NCI-H510A (cell line): ENCODE measurements around the gene TLCD3B.
A peak's percentile ranks its signal among the peaks of the same experiment; 100 is the strongest.
"Not testable (repeated sequence)": the region's sequence is repeated elsewhere in the genome, so short reads cannot be mapped to it uniquely, and the experiment has no call there.

ENCODE experiments used
- DNase-seq: peaks from one replicate; lab custom pipeline; 2025; lab: John Stamatoyannopoulos, UW

TLCD3B gene

DNA sequence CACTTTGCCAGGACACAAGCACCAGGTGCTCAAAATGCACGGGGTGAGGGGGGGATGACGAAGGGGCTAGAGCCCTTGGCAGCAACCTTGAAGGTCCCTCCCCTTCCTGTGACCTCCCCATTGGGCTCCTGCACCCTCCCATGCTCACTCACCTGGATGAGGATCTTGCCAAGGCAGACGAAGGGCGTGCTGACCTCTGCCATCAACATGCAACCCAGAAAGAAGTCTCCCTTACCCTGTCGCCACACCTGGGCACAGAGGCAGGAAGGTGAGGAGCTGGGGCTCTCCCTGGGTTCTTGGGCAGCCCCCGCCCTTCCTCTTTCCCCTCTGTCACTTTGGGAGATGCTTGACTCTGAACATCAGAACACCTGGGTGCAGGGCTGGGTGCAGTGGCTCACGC is 5.5 kb downstream of the TLCD3B start:
- no peak for DNase-seq

DNA sequence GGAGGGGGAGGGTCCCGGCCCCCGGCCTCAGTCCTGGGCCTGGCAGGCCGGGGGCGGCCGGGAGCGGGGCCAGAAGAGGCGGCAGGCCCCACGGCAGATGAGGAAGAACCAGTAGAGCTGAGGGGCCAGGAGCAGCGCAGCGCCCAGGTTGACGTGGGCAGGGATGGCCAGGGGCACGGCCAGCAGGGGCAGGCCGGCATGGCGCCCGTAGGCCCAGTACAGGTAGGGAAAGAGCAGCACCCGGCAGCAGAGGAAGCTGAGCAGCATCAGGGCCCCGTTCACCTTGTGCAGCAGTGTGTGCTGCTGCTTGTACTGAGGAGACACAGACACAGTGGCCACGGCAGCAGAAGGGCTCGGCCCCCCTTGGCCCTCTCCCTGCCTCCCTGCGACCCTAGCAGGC is 5.9 kb downstream of the TLCD3B start:
- DNase-seq = no peak

DNA sequence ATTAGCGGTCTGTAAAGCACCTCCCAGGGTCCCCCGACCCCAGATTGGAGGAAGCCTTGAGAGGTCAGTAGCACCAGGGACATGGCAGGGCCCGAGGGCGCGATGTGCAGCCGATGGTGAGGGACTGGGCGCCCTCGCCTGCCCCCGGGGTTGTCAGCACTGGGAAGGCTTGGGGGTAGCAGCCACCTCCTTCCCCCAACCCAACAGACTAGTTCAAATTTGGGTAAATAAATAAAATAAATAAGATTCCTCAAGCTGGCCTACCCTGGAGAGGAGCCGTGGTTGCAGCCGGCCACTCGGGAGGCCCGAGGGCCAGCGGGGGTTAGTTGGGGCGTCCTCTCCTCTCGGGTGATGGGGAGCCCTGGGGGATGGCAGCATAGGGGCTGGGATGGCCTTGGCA is 6.6 kb downstream of the TLCD3B start:
- no peak for DNase-seq

DNA sequence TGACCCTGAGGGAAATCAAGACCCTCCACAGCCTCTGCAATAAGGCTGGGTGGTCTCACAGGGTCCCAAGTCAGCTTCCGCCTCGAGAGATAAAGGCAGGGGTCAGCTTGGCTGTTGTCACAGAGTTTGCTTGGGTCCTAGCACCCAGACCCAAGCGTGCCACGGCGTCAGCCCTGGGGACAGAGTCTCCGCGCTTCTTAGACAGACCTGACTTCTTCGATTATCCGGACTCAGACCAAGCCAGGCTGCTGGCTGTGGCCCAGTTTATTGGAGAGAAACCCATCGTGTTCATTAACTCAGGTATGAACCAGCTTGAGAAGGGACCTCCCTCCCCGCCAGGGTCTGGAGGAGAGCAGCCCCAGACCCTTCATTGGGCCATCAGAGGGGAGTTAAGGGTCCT is 7.5 kb downstream of the TLCD3B start:
- no peak for DNase-seq

DNA sequence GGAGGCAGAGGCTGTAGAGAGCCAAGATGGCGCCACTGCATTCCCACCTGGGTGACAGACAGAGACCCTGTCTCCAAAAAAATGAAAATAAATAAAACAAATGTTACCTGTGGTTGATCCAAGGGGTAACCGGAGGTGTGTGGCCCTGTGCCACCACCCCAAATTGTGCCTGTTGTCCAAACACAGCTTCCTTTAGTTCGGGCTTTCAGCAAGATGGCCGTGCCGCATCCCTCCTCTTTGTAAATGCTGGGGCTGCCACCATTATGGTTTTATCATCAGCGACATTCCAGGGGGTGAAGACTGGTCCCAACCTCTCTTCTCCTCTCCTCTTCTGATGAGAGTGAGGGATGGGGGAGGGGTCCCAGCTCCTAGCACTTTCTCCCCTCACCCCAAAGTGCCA is 8.2 kb downstream of the TLCD3B start, which contains the start of gene C16orf92:
Gene C16orf92, plus strand, starts transcription at position 312 of the 400 bp plus-strand sequence. CDS start 143 bp downstream, outside the sequence.
- no peak for DNase-seq

DNA sequence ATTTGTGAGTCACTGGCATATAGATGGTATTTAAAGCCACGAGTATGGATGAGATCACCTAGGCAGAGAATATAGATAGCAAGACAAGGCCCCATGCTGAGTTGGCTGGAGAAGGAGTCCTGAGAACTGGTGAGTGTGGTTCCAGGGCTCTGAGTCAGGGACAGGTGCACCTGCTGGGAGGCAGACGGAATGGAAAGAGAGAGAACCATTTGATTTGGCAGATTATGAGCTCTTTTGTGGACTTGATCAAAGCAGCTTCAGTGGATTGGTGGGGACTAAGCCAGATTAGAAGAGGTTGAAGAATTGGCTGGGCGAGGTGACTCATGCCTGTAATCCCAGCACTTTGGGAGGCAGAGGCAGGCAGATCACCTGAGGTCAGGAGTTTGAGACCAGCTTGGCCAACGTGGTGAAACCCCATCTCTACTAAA is 12.3 kb downstream of the TLCD3B start:
- DNase-seq = no peak

DNA sequence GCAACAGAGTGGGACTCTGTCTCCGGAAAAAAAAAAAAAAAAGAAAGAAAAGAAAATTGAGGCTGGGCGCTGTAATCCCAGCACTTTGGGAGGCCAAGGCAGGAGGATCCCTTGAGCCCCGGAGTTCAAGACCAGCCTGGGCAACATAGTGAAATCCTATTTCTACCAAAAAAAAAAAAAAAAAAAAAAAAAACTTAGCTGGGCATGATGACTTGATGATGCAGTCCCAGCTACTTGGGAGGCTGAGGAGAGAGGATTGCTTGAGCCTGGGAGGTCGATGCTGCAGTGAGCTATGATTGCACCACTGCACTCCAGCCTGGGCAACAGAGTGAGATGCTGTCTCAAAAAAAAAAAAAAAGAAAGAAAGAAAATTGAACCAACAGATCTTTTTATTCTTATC is 13.1 kb downstream of the TLCD3B start:
- not testable (repeated sequence) for DNase-seq

DNA sequence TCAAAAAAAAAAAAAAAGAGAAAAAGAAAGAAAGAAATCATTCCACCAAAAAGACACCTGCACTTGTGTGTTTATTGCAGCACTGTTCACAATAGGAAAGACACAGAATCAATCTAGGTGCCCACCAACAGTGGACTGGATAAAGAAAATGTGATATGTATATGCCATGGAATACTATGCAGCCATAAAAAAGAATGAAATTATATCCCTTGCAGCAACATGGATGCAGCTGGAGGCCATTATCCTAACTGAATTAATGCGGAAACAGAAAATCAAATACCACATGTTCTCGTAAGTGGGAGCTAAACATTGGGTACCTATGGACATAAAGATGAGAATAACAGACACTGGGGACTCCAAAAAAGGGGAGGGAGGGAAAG is 13.8 kb downstream of the TLCD3B start:
- no peak for DNase-seq

DNA sequence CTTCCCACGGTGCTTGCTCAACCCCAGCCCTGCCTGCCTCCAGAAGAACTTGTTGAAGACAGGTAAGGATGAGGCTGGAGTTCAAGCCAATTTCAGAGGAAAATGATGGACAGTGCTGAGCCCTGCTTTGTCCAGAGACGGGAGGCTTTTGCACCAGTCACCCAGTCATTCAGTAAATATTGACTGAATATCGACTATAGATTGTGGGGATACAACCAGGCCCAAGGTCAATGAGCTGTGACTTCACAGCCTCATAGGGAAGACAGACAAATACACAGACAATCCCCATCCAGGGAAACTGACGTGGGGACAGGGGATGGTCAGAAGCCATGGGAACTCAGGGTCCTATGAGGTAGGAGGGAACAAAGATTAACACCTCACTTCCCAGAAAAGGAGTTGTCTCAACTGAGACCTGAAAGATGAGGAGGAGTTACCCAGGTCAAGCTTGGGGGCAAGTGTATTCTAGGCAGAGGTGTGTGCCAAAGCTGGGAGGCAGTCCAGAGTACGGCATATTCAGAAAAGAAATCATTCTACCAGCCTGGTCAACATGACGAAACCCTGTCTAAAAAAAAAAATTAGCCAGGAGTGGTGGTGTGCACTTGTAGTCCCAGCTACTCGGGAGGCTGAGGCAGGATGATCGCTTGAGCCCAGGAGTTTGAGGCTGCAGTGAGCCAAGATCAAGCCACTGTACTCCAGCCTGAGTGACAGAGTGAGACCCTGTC is 14.4 kb downstream of the TLCD3B start:
- DNase-seq = no peak

DNA sequence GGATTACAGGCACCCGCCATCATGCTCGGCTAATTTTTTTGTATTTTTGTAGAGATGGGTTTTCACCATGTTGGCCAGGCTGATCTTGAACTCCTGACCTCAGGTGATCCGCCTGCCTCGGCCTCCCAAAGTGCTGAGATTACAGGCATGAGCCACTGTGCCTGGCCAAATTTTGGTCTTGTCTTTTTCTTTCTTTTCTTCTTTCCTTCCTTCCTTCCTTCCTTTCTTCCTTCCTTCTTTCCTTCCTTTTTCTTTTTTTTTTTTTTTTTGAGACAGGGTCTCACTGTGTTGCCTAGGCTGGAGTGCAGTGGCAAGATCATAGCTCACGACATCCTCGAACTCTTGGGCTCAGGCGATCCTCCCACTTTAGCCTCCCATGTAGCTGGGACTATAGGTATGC is 15.6 kb downstream of the TLCD3B start:
- not testable (repeated sequence) for DNase-seq

DNA sequence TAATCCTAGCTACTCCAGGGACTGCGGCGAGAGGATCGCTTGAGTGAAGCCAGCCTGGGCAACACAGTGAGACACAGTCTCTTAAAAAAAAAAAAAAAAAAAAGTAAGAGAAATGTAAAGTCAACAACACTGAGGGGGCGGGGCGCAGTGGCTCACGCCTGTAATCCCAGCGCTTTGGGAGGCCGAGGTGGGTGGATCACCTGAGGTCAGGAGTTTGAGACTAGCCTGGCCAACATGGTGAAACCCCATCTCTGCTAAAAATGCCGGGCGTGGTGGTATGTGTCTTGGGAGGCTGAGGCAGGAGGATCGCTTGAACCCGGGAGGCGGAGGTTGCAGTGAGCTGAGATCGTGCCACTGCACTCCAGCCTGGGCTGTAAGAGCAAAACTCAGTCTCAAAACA is 18.5 kb downstream of the TLCD3B start:
- not testable (repeated sequence) for DNase-seq

DNA sequence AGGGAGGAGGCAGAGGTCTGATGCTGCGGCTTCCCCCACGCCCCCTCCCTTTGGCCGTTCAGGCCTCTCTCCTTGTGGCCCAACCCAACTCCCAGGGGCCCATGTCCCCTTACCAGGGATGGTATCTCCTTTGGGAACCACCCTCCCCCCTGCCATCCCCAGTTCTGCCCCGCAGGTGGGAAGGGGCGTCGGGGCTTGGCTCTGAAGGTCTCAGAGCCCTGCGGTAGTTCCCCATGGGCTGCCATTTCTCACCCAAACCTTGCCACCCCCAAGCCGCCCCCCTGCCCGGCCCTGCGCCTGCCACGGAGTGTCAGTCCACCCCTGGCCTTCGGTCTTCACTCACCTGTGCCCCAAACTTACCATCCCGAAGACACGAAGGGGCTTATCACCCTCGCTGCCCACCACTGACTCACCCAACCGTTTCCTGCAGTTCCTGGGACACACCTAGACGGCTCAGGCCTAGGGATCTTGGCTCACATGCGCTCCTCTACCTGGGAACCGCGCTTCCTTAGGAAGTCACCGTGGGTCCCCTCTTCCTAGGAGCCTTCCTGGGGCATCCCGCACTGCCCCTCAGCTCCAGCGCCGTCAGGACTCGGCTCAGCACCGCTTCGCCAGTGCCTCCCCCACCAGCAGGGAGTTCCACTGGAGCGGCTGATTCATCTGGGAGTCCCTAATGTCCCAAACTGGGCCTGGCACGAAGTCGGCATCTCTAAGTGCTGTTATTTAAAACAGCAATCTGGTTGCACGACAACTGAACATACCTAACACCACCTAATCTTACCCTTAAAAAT is 19.2 kb downstream of the TLCD3B start:
- no peak for DNase-seq

DNA sequence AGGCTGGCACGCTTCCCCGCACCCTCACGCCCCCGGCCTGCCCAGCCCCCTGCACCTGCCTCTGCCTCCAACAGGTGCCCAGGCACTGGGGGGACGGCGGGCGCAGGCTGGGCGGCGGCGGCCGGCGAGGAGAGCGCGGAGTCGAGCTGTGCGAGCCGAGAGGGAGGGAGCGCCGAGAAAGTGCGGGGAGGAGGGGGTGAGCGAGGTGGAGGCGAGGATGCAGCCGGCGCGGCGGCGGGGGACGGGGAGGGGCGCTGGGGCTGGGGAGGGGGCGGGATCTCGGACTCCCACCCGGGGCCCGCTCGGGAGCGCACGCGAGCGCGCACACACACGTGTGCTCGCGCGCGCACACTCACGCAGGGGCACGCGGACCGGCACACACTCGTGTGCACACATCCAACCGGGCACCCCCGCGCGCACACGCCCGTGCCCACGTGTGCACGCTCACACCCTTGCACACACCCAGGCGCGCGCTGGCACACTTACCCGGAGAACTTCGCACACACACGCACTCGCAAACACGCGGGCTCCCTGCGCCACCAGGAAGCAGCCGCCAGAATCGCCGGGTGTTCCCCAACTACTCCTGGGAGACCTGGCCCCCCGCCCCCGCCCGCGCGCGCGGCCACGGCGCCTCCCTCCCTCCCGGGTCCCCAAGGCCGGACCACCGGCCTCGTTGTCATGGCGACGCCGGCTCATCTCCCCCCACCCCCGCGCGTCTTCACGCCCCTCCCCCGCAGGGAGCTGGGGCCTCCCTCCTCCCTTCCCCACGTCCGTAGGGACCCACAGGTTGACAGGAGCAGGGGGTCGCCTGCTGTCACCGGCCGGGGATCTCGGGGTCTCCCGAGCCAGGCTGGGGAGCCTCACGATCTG is 20.0 kb downstream of the TLCD3B start, which contains the start of gene DOC2A:
Gene DOC2A, minus strand, starts transcription at position 184 of the 870 bp plus-strand sequence. CDS start 805 bp downstream, outside the sequence.
- DNase-seq = peak; percentile 75

DNA sequence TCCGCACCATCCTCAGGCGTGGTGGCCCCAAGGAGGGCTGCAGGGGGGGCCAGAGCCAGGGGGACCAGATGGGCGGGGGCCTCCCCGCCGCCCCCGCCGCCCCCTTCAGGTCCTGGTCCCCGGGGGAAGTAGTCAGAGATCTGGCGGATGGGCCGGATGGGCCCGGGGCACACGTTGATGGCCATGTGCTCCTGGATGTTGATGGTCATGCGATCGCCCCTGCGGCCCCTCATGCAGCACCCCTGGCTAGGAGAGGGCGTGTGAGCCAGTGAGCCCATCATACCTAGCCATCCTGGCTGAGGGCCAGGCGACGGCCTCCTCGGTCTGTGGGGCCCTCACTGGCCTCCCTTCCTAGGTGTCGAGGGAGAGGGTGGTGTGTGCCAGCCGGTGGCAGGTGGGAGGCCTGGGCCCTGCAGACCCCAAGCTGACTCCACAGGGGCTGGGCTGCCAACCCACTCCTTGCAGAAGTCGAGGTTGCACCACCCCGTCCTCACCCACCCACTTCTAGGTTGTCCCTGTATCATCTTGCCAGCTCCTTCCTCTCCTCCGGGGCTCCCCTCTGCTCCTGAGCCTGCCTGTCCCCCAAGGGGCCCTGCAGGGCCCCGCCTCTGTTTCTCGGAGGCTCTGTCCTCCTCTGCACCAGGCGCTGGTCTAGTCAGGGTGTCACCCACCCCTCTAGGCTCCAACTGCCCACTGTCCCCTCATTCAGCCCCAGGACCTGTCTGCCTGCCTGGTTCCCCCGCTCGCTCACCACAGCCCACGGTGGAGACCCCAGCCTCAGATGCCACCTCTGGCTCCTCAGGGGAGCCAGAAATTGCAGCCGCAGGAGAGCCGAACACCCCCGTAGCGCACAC is 20.9 kb downstream of the TLCD3B start:
- DNase-seq = no peak

DNA sequence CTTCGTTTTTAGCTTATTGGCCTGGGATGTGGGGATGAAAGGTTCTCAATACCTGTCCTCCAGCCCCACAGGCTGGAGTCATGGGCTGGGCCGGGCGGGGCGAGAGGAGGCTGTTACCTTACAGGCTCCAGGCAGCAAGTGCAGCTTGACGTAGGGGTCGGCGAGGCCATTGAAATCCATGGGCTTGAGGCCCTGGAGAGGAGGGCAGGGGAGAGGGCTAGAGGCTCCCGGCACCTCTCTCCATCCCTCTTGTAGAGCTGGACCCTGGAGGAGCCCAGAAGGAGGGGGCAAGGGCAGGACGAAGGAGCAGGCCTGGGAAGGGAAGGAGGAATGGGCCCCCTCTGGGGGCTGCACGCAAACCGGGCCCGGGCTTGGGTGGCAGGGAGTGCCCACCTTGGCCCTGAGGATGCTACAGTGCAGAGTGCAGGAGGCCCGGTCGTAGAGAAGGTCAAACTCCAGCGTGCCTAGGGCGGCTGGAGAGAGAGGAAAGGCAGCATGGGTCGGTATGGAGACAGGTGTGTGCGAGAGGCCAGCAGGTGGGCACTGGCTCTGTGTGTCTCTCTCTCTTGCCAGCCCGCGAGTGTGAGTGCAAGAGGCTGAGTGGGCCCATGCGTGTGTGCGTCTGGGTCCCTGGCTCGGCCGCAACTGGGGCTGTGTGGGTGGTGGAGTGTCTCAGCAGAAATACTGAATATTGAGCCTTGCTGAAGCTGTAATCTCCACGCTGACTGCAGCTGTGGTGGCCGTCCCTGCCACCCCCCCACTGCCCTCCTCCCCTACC is 21.8 kb downstream of the TLCD3B start:
- no peak for DNase-seq

DNA sequence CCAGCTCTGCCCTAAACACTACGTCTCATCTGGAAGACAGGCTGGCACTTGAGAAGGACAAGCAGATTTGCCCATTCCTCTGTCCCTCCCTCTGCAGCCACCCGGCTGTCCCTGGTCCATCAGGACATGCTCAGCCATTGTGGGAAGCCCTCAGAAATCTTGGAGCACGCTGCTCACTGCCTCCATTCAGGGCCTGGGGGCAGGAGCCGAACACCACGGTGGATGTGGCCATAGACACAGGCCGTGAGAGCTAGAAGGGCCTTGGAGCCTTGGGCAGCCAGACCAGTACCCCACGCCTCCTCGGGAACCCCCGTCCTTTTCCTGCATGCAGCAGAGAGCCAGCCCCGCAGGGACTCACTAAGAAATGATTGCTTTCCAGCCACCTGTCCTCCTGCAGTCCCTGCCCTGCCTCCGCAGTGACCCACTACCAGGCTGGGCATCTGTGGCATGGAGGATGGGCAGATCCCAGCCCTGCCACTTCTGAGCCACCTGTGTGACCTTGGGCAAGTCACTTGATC is 23.6 kb downstream of the TLCD3B start:
- DNase-seq = no peak

DNA sequence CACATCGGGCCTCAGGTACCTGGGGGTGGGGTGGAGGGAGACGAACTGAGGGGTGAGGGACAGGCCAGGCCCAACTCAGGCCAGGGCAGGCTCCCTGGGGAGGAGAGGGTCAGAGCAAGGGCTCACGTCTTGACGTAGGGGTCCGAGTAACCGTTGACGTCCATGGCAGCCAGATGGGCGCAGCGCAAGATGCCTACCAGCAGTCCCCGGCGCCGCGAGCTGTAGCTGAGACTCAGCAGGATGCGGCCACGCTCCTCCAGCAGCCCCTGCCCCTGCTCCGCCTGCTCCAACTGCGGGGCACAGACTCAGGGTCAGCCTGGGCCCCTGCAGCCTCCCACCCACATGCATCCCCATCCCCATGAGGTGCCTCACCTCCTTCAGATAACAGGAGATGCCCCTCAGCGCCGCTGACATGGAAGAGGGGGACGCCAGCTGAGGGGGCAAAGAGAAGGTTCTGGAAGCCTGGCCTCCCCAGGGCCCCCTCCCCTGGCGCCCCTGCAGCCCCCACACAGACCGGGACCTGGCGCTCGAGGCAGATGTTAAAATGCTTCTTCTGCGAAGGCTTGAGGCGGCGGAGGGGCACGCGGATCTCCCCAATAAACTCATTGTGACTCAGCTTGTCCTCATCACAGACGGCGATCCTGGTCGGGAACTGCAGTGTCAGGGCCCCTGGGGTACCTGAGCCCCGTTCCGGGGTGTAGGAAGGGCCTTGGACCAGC is 24.3 kb downstream of the TLCD3B start:
- DNase-seq = no peak

DNA sequence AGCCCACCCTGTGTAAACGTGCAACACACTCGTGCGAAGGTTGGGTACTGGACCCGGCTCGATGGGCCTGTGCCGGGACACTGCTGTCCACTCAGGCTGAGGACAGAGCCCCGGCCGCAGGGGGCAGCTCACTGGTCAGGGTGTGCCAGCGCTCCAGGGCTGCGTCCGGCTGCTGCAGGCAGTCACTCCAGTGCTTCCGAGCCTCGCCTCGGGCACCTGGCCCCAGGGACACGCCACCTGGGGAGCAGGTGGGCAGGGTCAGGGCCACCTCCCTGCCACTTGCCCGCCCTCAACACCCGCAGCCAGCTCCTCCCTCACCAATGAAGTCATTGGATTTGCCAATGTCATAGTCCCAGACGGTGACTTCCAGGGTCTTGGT is 25.0 kb downstream of the TLCD3B start:
- no peak for DNase-seq

DNA sequence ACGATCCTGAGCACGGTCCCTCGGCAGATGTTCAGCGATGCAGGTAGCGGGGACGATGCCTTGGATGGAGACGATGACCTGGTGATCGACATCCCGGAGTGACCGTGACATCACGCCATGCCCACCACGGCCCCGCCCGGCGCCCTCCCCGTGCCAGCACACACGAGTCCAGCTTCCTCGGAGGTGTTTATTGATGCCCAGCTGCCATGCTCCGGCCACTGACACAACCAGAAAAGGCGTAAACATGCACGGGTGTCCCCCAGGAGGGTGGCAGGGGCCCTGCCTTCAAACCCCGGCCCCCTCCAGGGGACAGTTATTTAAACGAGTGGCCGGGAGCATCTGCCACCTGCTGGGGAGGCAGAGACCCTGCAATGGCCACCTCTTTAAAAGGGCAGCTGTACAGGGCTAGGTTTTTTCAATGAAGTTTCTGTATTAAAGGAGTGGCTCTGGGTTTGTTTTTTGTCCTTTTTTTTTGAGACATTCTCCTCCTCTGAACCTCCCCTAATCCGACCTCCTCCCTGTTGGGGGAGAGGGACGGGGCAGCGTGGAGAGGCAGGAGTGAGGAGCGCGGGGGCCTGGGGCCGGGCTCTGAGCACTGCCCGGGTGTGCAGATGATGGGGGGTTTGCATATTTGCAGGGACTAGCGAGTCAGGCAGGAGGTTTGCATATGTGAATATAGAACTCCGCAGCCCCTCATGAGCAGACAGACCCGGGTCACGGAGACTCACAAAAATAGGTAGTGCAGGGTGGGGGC is 25.6 kb downstream of the TLCD3B start:
- peak; percentile 69 for DNase-seq
